Measurements from ENCODE around the gene KANSL1. TPM values are rescaled to one million over a fixed set of nuclear protein-coding genes. Genes with fewer than 3 reads are reported as not detected.

The KANSL1 gene
- total RNA-seq, 1 donor from 2014 or later: 121 TPM

GRCh38 chr17:46002973-46003316 is 190.3 kb downstream of the KANSL1 start:
- Mint-ChIP-seq H3K27ac (ENCODE audit: unreplicated experiment) (no peak overlapping the region), H3K9me3 (peaks cover 2% of the 10 kb centered on the region), H3K4me3 (no peak overlapping the region), H3K36me3 (ENCODE audit: low read depth) (no peaks in the 10 kb centered on the region), H3K27me3 (ENCODE audit: low read depth) (no peaks in the 10 kb centered on the region), H3K4me1 (no peaks in the 10 kb centered on the region)
- TF ChIP-seq CTCF (conservative IDR thresholded peaks at IDR 0.05): no peak
- no peak for DNase-seq (ENCODE audit: low read depth, low spot score)

DNA sequence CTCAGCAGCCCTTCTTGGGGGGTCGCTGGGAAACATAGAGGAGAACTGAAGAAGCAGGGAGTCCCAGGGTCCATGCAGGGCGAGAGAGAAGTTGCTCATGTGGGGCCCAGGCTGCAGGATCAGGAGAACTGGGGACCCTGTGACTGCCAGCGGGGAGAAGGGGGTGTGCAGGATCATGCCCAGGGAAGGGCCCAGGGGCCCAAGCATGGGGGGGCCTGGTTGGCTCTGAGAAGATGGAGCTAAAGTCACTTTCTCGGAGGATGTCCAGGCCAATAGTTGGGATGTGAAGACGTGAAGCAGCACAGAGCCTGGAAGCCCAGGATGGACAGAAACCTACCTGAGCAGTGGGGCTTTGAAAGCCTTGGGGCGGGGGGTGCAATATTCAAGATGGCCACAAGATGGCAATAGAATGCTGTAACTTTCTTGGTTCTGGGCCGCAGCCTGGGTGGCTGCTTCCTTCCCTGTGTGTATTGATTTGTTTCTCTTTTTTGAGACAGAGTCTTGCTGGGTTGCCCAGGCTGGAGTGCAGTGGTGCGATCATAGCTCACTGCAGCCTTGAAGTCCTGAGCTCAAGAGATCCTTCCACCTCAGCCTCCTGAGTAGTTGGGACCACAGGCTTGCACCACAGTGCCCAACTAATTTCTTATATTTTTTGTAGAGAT is 190.8 kb downstream of the KANSL1 start:
- H3K9me3 Mint-ChIP-seq: peaks cover 2% of the 10 kb centered on the region
- no peak overlapping the region for H3K4me3 Mint-ChIP-seq
- DNase-seq (ENCODE audit: low read depth, low spot score): peak; percentile 78
- peak; percentile 93 for TF ChIP-seq CTCF (conservative IDR thresholded peaks at IDR 0.05)
- no peak overlapping the region for H3K27ac Mint-ChIP-seq (ENCODE audit: unreplicated experiment)
- H3K4me1 Mint-ChIP-seq: no peaks in the 10 kb centered on the region
- H3K36me3 Mint-ChIP-seq (ENCODE audit: low read depth): no peaks in the 10 kb centered on the region
- H3K27me3 Mint-ChIP-seq (ENCODE audit: low read depth): no peaks in the 10 kb centered on the region

DNA sequence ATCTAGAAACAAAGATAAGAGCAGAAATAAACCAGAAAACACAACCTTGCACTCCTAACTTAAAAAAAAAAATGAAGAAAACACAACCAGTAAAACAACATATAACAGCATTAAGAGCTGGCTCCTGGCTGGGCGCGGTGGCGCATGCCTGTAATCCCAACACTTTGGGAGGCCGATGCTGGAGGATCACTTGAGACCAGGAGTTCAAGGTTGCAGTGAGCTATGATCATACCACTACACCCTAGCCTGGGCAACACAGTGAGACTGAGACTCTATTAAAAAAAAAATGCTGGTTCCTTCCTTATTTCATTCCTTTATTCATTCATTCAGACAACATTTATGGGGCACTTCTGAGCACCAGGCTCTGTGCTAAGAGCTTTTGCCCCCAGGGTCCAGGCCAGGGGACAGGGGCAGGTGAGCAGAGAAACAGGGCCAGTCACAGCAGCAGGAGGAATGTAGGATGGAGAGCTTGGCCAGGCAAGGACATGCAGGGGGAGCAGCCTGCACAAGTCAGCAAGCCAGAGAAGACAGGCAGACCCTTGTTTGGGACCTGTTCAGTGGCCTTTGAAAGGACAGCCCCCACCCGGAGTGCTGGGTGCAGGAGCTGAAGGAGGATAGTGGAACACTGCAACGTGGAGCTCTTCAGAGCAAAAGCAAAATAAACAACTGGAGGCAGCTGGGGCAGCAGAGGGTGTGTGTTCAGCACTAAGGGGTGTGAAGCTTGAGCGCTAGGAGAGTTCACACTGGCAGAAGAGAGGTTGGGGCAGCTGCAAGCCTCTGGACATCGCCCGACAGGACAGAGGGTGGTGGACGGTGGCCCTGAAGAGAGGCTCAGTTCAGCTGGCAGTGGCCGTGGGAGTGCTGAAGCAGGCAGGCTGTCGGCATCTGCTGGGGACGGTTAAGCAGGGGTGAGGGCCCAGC is 191.6 kb downstream of the KANSL1 start:
- Mint-ChIP-seq H3K27me3 (ENCODE audit: low read depth) (no peaks in the 10 kb centered on the region), H3K9me3 (peaks cover 2% of the 10 kb centered on the region), H3K36me3 (ENCODE audit: low read depth) (no peaks in the 10 kb centered on the region), H3K4me3 (no peak overlapping the region), H3K4me1 (no peaks in the 10 kb centered on the region), H3K27ac (ENCODE audit: unreplicated experiment) (no peak overlapping the region)
- no peak for DNase-seq (ENCODE audit: low read depth, low spot score)
- TF ChIP-seq CTCF (conservative IDR thresholded peaks at IDR 0.05): no peak

GRCh38 chr17:46000757-46001156 is 192.5 kb downstream of the KANSL1 start:
- no peaks in the 10 kb centered on the region for H3K27me3 Mint-ChIP-seq (ENCODE audit: low read depth)
- H3K36me3 Mint-ChIP-seq (ENCODE audit: low read depth): no peaks in the 10 kb centered on the region
- H3K4me1 Mint-ChIP-seq: no peaks in the 10 kb centered on the region
- H3K27ac Mint-ChIP-seq (ENCODE audit: unreplicated experiment): no peak overlapping the region
- DNase-seq (ENCODE audit: low read depth, low spot score): no peak
- H3K9me3 Mint-ChIP-seq: no peaks in the 10 kb centered on the region
- no peak overlapping the region for H3K4me3 Mint-ChIP-seq
- TF ChIP-seq CTCF (conservative IDR thresholded peaks at IDR 0.05): no peak

GRCh38 chr17:46000292-46000691 is 192.9 kb downstream of the KANSL1 start:
- TF ChIP-seq CTCF (conservative IDR thresholded peaks at IDR 0.05): no peak
- peak overlapping the region; percentile 57 for H3K27ac Mint-ChIP-seq (ENCODE audit: unreplicated experiment)
- H3K36me3 Mint-ChIP-seq (ENCODE audit: low read depth): no peaks in the 10 kb centered on the region
- H3K4me1 Mint-ChIP-seq: no peaks in the 10 kb centered on the region
- H3K27me3 Mint-ChIP-seq (ENCODE audit: low read depth): no peaks in the 10 kb centered on the region
- no peak for DNase-seq (ENCODE audit: low read depth, low spot score)
- no peak overlapping the region for H3K4me3 Mint-ChIP-seq
- H3K9me3 Mint-ChIP-seq: no peaks in the 10 kb centered on the region

Data from neural crest cell (in vitro differentiated cells).